ENCODE measurements around the gene PLK2.

PLK2 gene

GRCh38 chr5:58458743-58459145, 1.1 kb downstream of the PLK2 start:
- H3K4me3 ChIP-seq (ENCODE audit: insufficient read depth, low read depth, low read length) = peak overlapping the region; percentile 66
- WGBS, 2 experiments = 32 to 34% methylated on average over 8 to 9 of the region's 9 CpGs
- no peaks in the 10 kb centered on the region for H3K9me3 ChIP-seq (ENCODE audit: control insufficient read depth, low read length)
- peaks cover 12% of the 10 kb centered on the region for H3K36me3 ChIP-seq (ENCODE audit: control insufficient read depth, insufficient read depth, low read length)
- H3K27me3 ChIP-seq (ENCODE audit: control insufficient read depth, insufficient read depth, low read length, poor library complexity, severe bottlenecking) = peaks cover 22% of the 10 kb centered on the region
- no peaks in the 10 kb centered on the region for H3K4me1 ChIP-seq (ENCODE audit: control insufficient read depth, insufficient read depth, low read length)
- no peak overlapping the region for H3K27ac ChIP-seq (ENCODE audit: insufficient read depth, low read depth, low read length, poor library complexity, severe bottlenecking)

- Histone ChIP-seq H3K27me3 (ENCODE audit: control insufficient read depth, insufficient read depth, low read length, poor library complexity, severe bottlenecking) (peaks cover 22% of the 10 kb centered on the region), H3K27ac (ENCODE audit: insufficient read depth, low read depth, low read length, poor library complexity, severe bottlenecking) (no peak overlapping the region), H3K36me3 (ENCODE audit: control insufficient read depth, insufficient read depth, low read length) (peaks cover 12% of the 10 kb centered on the region), H3K9me3 (ENCODE audit: control insufficient read depth, low read length) (no peaks in the 10 kb centered on the region), H3K4me1 (ENCODE audit: control insufficient read depth, insufficient read depth, low read length) (no peaks in the 10 kb centered on the region), H3K4me3 (ENCODE audit: insufficient read depth, low read depth, low read length) (peak overlapping the region; percentile 66)
- WGBS, 2 experiments = 70 to 79% methylated on average over 4 to 7 of the region's 7 CpGs
These were observed 1.6 kb downstream of the PLK2 start for GRCh38 chr5:58458141-58458742.

GRCh38 chr5:58457050-58457449, 2.8 kb downstream of the PLK2 start:
- 92 to 96% methylated on average over 4 of the region's 4 CpGs for WGBS, 2 experiments
- Histone ChIP-seq H3K27me3 (ENCODE audit: control insufficient read depth, insufficient read depth, low read length, poor library complexity, severe bottlenecking) (peaks cover 22% of the 10 kb centered on the region), H3K4me1 (ENCODE audit: control insufficient read depth, insufficient read depth, low read length) (no peaks in the 10 kb centered on the region), H3K27ac (ENCODE audit: insufficient read depth, low read depth, low read length, poor library complexity, severe bottlenecking) (no peak overlapping the region), H3K9me3 (ENCODE audit: control insufficient read depth, low read length) (no peaks in the 10 kb centered on the region), H3K36me3 (ENCODE audit: control insufficient read depth, insufficient read depth, low read length) (peaks cover 12% of the 10 kb centered on the region), H3K4me3 (ENCODE audit: insufficient read depth, low read depth, low read length) (no peak overlapping the region)

- Histone ChIP-seq H3K27me3 (ENCODE audit: control insufficient read depth, insufficient read depth, low read length, poor library complexity, severe bottlenecking) (peaks cover 22% of the 10 kb centered on the region), H3K27ac (ENCODE audit: insufficient read depth, low read depth, low read length, poor library complexity, severe bottlenecking) (no peak overlapping the region), H3K4me3 (ENCODE audit: insufficient read depth, low read depth, low read length) (no peak overlapping the region), H3K36me3 (ENCODE audit: control insufficient read depth, insufficient read depth, low read length) (peaks cover 12% of the 10 kb centered on the region), H3K4me1 (ENCODE audit: control insufficient read depth, insufficient read depth, low read length) (no peaks in the 10 kb centered on the region), H3K9me3 (ENCODE audit: control insufficient read depth, low read length) (no peaks in the 10 kb centered on the region)
- WGBS, 2 experiments = no CpG with 5 or more reads among the region's 1 CpG
These were observed 3.4 kb downstream of the PLK2 start for GRCh38 chr5:58456486-58456885.

GRCh38 chr5:58456026-58456425, 3.9 kb downstream of the PLK2 start:
- peaks cover 12% of the 10 kb centered on the region for H3K36me3 ChIP-seq (ENCODE audit: control insufficient read depth, insufficient read depth, low read length)
- no peak overlapping the region for H3K4me3 ChIP-seq (ENCODE audit: insufficient read depth, low read depth, low read length)
- no peaks in the 10 kb centered on the region for H3K4me1 ChIP-seq (ENCODE audit: control insufficient read depth, insufficient read depth, low read length)
- WGBS, 2 experiments = 94% methylated on average over 3 of the region's 3 CpGs
- no peaks in the 10 kb centered on the region for H3K9me3 ChIP-seq (ENCODE audit: control insufficient read depth, low read length)
- H3K27me3 ChIP-seq (ENCODE audit: control insufficient read depth, insufficient read depth, low read length, poor library complexity, severe bottlenecking) = peaks cover 22% of the 10 kb centered on the region
- H3K27ac ChIP-seq (ENCODE audit: insufficient read depth, low read depth, low read length, poor library complexity, severe bottlenecking) = no peak overlapping the region

GRCh38 chr5:58455480-58455879, 4.4 kb downstream of the PLK2 start:
- peaks cover 12% of the 10 kb centered on the region for H3K36me3 ChIP-seq (ENCODE audit: control insufficient read depth, insufficient read depth, low read length)
- no peaks in the 10 kb centered on the region for H3K4me1 ChIP-seq (ENCODE audit: control insufficient read depth, insufficient read depth, low read length)
- no peaks in the 10 kb centered on the region for H3K9me3 ChIP-seq (ENCODE audit: control insufficient read depth, low read length)
- WGBS, 2 experiments = 93 to 95% methylated on average over 5 of the region's 5 CpGs
- H3K4me3 ChIP-seq (ENCODE audit: insufficient read depth, low read depth, low read length) = no peak overlapping the region
- H3K27me3 ChIP-seq (ENCODE audit: control insufficient read depth, insufficient read depth, low read length, poor library complexity, severe bottlenecking) = peaks cover 22% of the 10 kb centered on the region
- H3K27ac ChIP-seq (ENCODE audit: insufficient read depth, low read depth, low read length, poor library complexity, severe bottlenecking) = no peak overlapping the region

GRCh38 chr5:58455066-58455465, 4.8 kb downstream of the PLK2 start:
- no peaks in the 10 kb centered on the region for H3K4me1 ChIP-seq (ENCODE audit: control insufficient read depth, insufficient read depth, low read length)
- peaks cover 12% of the 10 kb centered on the region for H3K36me3 ChIP-seq (ENCODE audit: control insufficient read depth, insufficient read depth, low read length)
- H3K4me3 ChIP-seq (ENCODE audit: insufficient read depth, low read depth, low read length) = no peak overlapping the region
- peaks cover 22% of the 10 kb centered on the region for H3K27me3 ChIP-seq (ENCODE audit: control insufficient read depth, insufficient read depth, low read length, poor library complexity, severe bottlenecking)
- WGBS, 2 experiments = 92 to 93% methylated on average over 5 of the region's 5 CpGs
- H3K9me3 ChIP-seq (ENCODE audit: control insufficient read depth, low read length) = no peaks in the 10 kb centered on the region
- no peak overlapping the region for H3K27ac ChIP-seq (ENCODE audit: insufficient read depth, low read depth, low read length, poor library complexity, severe bottlenecking)

- Histone ChIP-seq H3K4me3 (ENCODE audit: insufficient read depth, low read depth, low read length) (no peak overlapping the region), H3K27ac (ENCODE audit: insufficient read depth, low read depth, low read length, poor library complexity, severe bottlenecking) (no peak overlapping the region), H3K27me3 (ENCODE audit: control insufficient read depth, insufficient read depth, low read length, poor library complexity, severe bottlenecking) (peaks cover 12% of the 10 kb centered on the region), H3K36me3 (ENCODE audit: control insufficient read depth, insufficient read depth, low read length) (peaks cover 12% of the 10 kb centered on the region), H3K4me1 (ENCODE audit: control insufficient read depth, insufficient read depth, low read length) (no peaks in the 10 kb centered on the region), H3K9me3 (ENCODE audit: control insufficient read depth, low read length) (no peaks in the 10 kb centered on the region)
- 83 to 91% methylated on average over 1 of the region's 1 CpG for WGBS, 2 experiments
These were observed 5.9 kb downstream of the PLK2 start for GRCh38 chr5:58454025-58454424.

GRCh38 chr5:58453306-58453705, 6.6 kb downstream of the PLK2 start:
- Histone ChIP-seq H3K27ac (ENCODE audit: insufficient read depth, low read depth, low read length, poor library complexity, severe bottlenecking) (no peak overlapping the region), H3K27me3 (ENCODE audit: control insufficient read depth, insufficient read depth, low read length, poor library complexity, severe bottlenecking) (peaks cover 5% of the 10 kb centered on the region), H3K4me1 (ENCODE audit: control insufficient read depth, insufficient read depth, low read length) (no peaks in the 10 kb centered on the region), H3K36me3 (ENCODE audit: control insufficient read depth, insufficient read depth, low read length) (peaks cover 12% of the 10 kb centered on the region), H3K4me3 (ENCODE audit: insufficient read depth, low read depth, low read length) (no peak overlapping the region), H3K9me3 (ENCODE audit: control insufficient read depth, low read length) (no peaks in the 10 kb centered on the region)

GRCh38 chr5:58452566-58453258, 7.2 kb downstream of the PLK2 start:
- WGBS, 2 experiments = 94 to 95% methylated on average over 3 of the region's 3 CpGs
- H3K4me1 ChIP-seq (ENCODE audit: control insufficient read depth, insufficient read depth, low read length) = no peaks in the 10 kb centered on the region
- H3K27ac ChIP-seq (ENCODE audit: insufficient read depth, low read depth, low read length, poor library complexity, severe bottlenecking) = no peak overlapping the region
- H3K27me3 ChIP-seq (ENCODE audit: control insufficient read depth, insufficient read depth, low read length, poor library complexity, severe bottlenecking) = no peaks in the 10 kb centered on the region
- no peak overlapping the region for H3K4me3 ChIP-seq (ENCODE audit: insufficient read depth, low read depth, low read length)
- H3K36me3 ChIP-seq (ENCODE audit: control insufficient read depth, insufficient read depth, low read length) = peaks cover 12% of the 10 kb centered on the region
- no peaks in the 10 kb centered on the region for H3K9me3 ChIP-seq (ENCODE audit: control insufficient read depth, low read length)

Measured in ectodermal cell (in vitro differentiated cells).